ENCODE results near the gene SPATA31C1.
"Not testable (repeated sequence)": the region's sequence is repeated elsewhere in the genome, so short reads cannot be mapped to it uniquely, and the experiment has no call there.

DNA sequence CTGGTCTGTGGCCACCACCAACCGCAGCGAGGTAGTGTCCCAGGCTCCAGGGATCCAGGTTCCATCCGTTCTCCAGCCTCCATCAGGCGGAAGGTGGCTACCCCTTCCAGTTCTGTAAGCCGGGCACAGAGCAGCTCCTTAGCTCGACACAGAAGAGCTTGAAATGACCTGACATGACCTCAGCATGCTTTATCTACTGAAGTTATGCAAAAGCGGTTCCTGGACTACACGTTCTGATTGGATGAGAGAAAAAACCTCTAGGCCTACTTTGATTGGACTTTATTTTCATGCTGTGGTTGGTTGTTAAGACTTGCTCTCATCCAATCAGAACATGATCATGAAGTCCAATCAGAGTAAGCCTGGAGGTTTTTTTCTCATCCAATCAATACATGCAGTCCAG lies 21.3 kb downstream of the SPATA31C1 start:
- TF ChIP-seq, protein P1, sequence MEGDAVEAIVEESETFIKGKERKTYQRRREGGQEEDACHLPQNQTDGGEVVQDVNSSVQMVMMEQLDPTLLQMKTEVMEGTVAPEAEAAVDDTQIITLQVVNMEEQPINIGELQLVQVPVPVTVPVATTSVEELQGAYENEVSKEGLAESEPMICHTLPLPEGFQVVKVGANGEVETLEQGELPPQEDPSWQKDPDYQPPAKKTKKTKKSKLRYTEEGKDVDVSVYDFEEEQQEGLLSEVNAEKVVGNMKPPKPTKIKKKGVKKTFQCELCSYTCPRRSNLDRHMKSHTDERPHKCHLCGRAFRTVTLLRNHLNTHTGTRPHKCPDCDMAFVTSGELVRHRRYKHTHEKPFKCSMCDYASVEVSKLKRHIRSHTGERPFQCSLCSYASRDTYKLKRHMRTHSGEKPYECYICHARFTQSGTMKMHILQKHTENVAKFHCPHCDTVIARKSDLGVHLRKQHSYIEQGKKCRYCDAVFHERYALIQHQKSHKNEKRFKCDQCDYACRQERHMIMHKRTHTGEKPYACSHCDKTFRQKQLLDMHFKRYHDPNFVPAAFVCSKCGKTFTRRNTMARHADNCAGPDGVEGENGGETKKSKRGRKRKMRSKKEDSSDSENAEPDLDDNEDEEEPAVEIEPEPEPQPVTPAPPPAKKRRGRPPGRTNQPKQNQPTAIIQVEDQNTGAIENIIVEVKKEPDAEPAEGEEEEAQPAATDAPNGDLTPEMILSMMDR (IDR thresholded peaks at IDR 0.05): not testable (repeated sequence)
- TF ChIP-seq, protein P2, sequence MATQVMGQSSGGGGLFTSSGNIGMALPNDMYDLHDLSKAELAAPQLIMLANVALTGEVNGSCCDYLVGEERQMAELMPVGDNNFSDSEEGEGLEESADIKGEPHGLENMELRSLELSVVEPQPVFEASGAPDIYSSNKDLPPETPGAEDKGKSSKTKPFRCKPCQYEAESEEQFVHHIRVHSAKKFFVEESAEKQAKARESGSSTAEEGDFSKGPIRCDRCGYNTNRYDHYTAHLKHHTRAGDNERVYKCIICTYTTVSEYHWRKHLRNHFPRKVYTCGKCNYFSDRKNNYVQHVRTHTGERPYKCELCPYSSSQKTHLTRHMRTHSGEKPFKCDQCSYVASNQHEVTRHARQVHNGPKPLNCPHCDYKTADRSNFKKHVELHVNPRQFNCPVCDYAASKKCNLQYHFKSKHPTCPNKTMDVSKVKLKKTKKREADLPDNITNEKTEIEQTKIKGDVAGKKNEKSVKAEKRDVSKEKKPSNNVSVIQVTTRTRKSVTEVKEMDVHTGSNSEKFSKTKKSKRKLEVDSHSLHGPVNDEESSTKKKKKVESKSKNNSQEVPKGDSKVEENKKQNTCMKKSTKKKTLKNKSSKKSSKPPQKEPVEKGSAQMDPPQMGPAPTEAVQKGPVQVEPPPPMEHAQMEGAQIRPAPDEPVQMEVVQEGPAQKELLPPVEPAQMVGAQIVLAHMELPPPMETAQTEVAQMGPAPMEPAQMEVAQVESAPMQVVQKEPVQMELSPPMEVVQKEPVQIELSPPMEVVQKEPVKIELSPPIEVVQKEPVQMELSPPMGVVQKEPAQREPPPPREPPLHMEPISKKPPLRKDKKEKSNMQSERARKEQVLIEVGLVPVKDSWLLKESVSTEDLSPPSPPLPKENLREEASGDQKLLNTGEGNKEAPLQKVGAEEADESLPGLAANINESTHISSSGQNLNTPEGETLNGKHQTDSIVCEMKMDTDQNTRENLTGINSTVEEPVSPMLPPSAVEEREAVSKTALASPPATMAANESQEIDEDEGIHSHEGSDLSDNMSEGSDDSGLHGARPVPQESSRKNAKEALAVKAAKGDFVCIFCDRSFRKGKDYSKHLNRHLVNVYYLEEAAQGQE (IDR thresholded peaks at IDR 0.05): not testable (repeated sequence)
- not testable (repeated sequence) for TF ChIP-seq HDAC2 (IDR thresholded peaks at IDR 0.05); RARB (CRISPR knock-in tag; IDR thresholded peaks at IDR 0.05); POLR2A (IDR thresholded peaks at IDR 0.05; ENCODE audit: low read length); ZC3H11A (IDR thresholded peaks at IDR 0.05); FOSL2 (IDR thresholded peaks at IDR 0.05); FOSL2 (CRISPR knock-in tag; IDR thresholded peaks at IDR 0.05); JUN (IDR thresholded peaks at IDR 0.05); KDM1A (IDR thresholded peaks at IDR 0.05; ENCODE audit: low read depth); SMC3 (IDR thresholded peaks at IDR 0.05); NPAS2 (CRISPR knock-in tag; IDR thresholded peaks at IDR 0.05; ENCODE audit: borderline replicate concordance); EP300 (IDR thresholded peaks at IDR 0.05)
- TF ChIP-seq, protein P3, sequence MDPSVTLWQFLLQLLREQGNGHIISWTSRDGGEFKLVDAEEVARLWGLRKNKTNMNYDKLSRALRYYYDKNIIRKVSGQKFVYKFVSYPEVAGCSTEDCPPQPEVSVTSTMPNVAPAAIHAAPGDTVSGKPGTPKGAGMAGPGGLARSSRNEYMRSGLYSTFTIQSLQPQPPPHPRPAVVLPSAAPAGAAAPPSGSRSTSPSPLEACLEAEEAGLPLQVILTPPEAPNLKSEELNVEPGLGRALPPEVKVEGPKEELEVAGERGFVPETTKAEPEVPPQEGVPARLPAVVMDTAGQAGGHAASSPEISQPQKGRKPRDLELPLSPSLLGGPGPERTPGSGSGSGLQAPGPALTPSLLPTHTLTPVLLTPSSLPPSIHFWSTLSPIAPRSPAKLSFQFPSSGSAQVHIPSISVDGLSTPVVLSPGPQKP (IDR thresholded peaks at IDR 0.05; ENCODE audit: low read depth, low read length): not testable (repeated sequence)

Data from A549 (cell line).